PFSK-1 (cell line): ENCODE measurements around the gene RIN3.

Source experiments
- FOXP2 ChIP-seq: optimal IDR thresholded peaks from 2 replicates; pipeline ENCODE3; 2011; ENCODE audit warnings: borderline replicate concordance, control low read depth, inconsistent platforms; ENCODE audit not compliant: insufficient read depth; ENCODE audit errors: extremely low read length, extremely low read depth
- POLR2AphosphoS5 ChIP-seq: IDR thresholded peaks from 2 replicates; pipeline ENCODE4 v1.6.1; 2012; ENCODE audit warnings: low read depth, mild to moderate bottlenecking, control low read depth, low read length, moderate library complexity
- SIN3A ChIP-seq: IDR thresholded peaks from 2 replicates; pipeline ENCODE4 v1.6.1; 2012; ENCODE audit warnings: mild to moderate bottlenecking, low read length, moderate library complexity, borderline replicate concordance; ENCODE audit not compliant: insufficient read depth
- TAF1 ChIP-seq: IDR thresholded peaks from 2 replicates; pipeline ENCODE4 v1.6.1; 2012; ENCODE audit warnings: low read length, control low read depth, borderline replicate concordance; ENCODE audit not compliant: insufficient read depth
- TF ChIP-seq, protein P1 (sequence below), 2 experiments: IDR thresholded peaks; 2 replicates each; pipeline versions ENCODE4 v1.6.1 to v1.8.0; 2011 to 2012; ENCODE audit warnings: low read depth in 2 of 2, low read length in 2 of 2, control low read depth in 1 of 2, inconsistent platforms in 1 of 2, mild to moderate bottlenecking in 1 of 2, moderate library complexity in 1 of 2; ENCODE audit not compliant: insufficient read depth in 1 of 2

RIN3 gene

DNA sequence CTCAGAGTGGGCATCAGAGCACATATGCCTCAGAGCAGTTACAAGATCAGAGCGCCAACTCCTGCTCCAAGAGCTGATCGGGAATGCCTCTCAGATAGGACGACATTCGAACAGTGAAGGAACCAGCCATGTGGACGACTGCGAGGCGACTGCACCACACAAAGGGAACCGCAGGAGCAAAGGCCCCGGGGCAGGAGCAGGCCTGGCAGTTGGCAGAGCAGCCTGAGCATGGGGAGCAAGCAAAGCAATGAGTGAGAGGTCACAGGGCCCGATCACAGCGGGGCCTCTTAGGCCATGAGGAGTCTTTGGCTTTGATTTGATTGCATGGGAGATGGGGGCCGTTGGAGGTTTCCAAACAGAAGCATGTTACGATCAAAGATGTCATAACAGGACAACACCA lies 144.6 kb downstream of the RIN3 start:
- TF ChIP-seq TAF1 (no peak), FOXP2 (no peak), SIN3A (no peak)
- TF ChIP-seq, protein P1, sequence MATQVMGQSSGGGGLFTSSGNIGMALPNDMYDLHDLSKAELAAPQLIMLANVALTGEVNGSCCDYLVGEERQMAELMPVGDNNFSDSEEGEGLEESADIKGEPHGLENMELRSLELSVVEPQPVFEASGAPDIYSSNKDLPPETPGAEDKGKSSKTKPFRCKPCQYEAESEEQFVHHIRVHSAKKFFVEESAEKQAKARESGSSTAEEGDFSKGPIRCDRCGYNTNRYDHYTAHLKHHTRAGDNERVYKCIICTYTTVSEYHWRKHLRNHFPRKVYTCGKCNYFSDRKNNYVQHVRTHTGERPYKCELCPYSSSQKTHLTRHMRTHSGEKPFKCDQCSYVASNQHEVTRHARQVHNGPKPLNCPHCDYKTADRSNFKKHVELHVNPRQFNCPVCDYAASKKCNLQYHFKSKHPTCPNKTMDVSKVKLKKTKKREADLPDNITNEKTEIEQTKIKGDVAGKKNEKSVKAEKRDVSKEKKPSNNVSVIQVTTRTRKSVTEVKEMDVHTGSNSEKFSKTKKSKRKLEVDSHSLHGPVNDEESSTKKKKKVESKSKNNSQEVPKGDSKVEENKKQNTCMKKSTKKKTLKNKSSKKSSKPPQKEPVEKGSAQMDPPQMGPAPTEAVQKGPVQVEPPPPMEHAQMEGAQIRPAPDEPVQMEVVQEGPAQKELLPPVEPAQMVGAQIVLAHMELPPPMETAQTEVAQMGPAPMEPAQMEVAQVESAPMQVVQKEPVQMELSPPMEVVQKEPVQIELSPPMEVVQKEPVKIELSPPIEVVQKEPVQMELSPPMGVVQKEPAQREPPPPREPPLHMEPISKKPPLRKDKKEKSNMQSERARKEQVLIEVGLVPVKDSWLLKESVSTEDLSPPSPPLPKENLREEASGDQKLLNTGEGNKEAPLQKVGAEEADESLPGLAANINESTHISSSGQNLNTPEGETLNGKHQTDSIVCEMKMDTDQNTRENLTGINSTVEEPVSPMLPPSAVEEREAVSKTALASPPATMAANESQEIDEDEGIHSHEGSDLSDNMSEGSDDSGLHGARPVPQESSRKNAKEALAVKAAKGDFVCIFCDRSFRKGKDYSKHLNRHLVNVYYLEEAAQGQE (IDR thresholded peaks at IDR 0.05; ENCODE audit: insufficient read depth in 1 of 2, low read depth in 2 of 2, low read length in 2 of 2) = no peak

DNA sequence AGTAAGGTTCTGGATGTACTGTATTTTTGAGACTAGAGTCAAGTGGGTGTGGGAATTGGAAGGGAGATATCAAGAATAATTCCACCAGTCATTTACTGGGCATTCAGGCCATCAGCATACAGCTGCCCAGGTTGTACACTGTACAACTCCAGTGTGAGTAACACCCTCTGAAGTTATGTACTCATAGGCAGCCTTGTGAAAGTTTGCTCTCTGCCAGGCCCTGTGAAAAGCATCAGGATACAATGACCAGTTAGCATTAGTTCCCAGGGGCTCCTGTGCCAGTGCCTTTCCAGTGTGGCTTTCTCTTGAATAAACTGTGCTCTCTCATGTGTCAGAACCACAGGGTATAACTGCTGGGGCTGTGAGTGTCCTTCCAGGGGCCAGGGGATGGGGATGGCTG lies 145.1 kb downstream of the RIN3 start:
- TF ChIP-seq POLR2AphosphoS5 (no peak), TAF1 (no peak), SIN3A (no peak), FOXP2 (no peak)
- TF ChIP-seq, protein P1 (IDR thresholded peaks at IDR 0.05; ENCODE audit: insufficient read depth in 1 of 2, low read depth in 2 of 2, low read length in 2 of 2) = no peak

DNA sequence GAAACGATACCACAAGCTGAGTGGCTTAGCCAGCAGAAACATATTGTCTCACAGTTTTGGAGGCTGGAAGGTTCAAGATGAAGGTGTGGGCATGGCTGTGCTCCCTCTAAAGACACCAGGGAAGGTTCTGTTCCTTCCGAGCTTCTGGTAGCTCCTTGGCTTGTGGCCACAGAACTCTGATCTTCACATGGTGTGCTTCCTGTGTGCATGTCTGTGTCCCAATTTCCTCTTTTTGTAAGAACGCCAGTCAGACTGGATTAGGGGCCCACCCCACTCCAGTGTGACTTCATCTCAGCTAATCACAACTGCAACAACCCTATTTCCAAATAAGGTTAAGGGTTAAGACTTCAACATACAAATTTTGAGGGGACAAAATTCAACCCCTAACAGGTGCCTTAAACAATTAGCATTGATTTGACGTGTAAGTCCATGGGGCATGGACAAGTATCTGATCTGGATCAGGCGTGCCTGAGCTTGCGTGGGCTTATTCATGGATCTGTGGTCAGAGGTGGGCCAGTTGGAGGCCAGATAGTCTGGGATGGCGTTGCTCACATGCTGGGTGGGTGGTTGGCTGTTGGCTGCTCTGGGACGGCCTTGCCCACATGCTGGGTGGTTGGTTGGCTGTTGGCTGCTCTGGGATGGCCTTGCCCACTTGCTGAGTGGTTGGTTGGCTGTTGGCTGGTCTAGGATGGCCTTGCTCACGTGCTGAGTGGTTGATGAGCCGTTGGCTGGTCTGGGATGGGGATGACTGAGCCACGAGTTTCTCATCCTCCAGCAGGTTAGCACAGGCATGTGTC lies 146.4 kb downstream of the RIN3 start:
- TF ChIP-seq FOXP2 = no peak
- TF ChIP-seq, protein P1 (IDR thresholded peaks at IDR 0.05; ENCODE audit: insufficient read depth in 1 of 2, low read depth in 2 of 2, low read length in 2 of 2) = no peak
- TF ChIP-seq POLR2AphosphoS5 = no peak
- TF ChIP-seq TAF1 = no peak
- TF ChIP-seq SIN3A = no peak

DNA sequence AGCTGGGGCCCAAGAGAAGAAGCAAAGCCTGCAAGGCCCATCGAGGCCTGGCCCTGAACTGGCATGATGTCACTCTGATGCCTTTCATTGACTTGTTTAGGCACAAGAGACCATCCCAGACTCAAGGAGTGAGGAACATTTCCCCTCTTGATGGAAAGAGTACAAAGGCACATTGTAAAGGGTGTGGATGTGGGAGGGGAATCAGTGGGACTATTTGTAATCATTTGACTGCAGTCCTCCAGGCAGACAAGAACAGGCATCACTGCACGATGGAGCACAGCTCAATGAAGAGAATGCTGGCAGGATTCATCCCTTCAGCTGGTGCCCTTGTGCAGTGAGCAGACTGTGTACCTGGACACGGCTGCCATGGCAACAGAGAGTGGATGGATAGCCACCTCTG lies 147.0 kb downstream of the RIN3 start:
- TF ChIP-seq SIN3A (no peak), POLR2AphosphoS5 (no peak), FOXP2 (no peak)
- TF ChIP-seq, protein P1 (IDR thresholded peaks at IDR 0.05; ENCODE audit: insufficient read depth in 1 of 2, low read depth in 2 of 2, low read length in 2 of 2) = no peak

DNA sequence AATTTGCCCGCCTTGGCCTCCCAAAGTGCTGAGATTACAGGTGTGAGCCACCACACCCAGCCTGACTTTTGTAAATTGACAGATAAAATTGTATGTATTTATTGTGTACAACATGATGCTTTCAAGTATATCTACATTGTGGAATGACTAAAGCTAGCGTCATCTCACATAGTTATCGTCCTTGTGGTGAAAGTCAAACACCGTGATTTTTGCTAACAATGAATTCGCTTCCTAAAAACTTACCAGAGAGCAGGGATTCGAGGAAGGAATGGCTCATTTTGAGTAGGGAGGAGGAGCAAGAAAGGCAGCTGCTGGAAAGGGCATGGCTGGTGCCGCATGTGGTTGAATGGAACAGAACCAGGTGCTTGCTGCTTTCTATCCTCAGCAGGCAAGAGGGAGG lies 149.5 kb downstream of the RIN3 start:
- TF ChIP-seq, protein P1 (IDR thresholded peaks at IDR 0.05; ENCODE audit: insufficient read depth in 1 of 2, low read depth in 2 of 2, low read length in 2 of 2) = no peak
- no peak for TF ChIP-seq TAF1
- no peak for TF ChIP-seq POLR2AphosphoS5
- no peak for TF ChIP-seq SIN3A
- TF ChIP-seq FOXP2 = no peak
